ENCODE data around the gene PIGM.

Gene PIGM

DNA sequence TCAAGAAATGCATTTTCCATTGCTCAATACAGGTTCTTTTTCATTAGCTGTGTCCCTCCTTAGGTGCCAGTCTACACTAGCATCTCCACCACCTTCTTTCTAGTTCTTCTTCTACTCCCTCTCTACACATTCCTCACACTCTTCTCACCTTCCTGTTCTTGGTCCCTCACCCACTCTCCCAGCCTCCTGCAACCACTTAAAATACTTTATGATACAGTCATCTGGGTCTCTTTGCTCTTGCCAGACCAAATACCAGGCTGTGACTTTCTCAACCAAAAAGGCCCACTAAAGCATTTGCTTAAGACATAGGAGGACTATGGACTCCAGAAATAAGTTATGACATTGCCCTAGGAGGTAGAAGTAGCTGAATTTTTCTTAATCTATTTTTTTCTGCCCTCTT is 35.1 kb downstream of the PIGM start:
- Mint-ChIP-seq H3K4me1 (ENCODE audit: low read depth) (peaks cover 1% of the 10 kb centered on the region), H3K36me3 (ENCODE audit: low read depth) (no peaks in the 10 kb centered on the region), H3K9me3 (no peaks in the 10 kb centered on the region), H3K4me3 (no peak overlapping the region), H3K27ac (no peak overlapping the region), H3K27me3 (ENCODE audit: low read depth) (peaks cover 48% of the 10 kb centered on the region)

DNA sequence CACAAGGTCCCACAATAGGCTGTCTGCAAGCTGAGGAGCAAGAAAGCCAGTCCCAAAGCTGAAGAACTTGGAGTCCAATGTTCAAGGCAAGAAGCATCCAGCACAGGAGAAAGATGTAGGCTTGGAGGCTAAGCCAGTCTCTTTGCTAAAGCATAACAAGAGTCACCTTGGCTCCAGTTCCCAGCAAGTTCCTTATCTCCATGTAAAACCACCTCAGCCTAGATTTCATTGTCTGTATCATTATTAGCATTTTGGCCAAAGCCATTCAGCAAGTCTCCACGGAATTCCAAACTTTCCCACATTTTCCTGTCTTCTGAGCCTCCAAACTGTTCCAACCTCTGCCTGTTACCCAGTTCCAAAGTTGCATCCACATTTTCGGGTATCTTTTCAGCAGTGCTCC is 36.9 kb downstream of the PIGM start:
- H3K36me3 Mint-ChIP-seq (ENCODE audit: low read depth), result no peaks in the 10 kb centered on the region
- no peaks in the 10 kb centered on the region for H3K9me3 Mint-ChIP-seq
- H3K27ac Mint-ChIP-seq, result no peak overlapping the region
- H3K4me3 Mint-ChIP-seq, result no peak overlapping the region
- H3K4me1 Mint-ChIP-seq (ENCODE audit: low read depth), result peaks cover 7% of the 10 kb centered on the region
- peaks cover 45% of the 10 kb centered on the region for H3K27me3 Mint-ChIP-seq (ENCODE audit: low read depth)

GRCh38 chr1:159993911-159994310 is 37.9 kb downstream of the PIGM start:
- H3K27ac Mint-ChIP-seq, result no peak overlapping the region
- no peaks in the 10 kb centered on the region for H3K36me3 Mint-ChIP-seq (ENCODE audit: low read depth)
- no peaks in the 10 kb centered on the region for H3K9me3 Mint-ChIP-seq
- H3K4me3 Mint-ChIP-seq, result no peak overlapping the region
- peaks cover 40% of the 10 kb centered on the region for H3K27me3 Mint-ChIP-seq (ENCODE audit: low read depth)
- H3K4me1 Mint-ChIP-seq (ENCODE audit: low read depth), result peaks cover 7% of the 10 kb centered on the region

DNA sequence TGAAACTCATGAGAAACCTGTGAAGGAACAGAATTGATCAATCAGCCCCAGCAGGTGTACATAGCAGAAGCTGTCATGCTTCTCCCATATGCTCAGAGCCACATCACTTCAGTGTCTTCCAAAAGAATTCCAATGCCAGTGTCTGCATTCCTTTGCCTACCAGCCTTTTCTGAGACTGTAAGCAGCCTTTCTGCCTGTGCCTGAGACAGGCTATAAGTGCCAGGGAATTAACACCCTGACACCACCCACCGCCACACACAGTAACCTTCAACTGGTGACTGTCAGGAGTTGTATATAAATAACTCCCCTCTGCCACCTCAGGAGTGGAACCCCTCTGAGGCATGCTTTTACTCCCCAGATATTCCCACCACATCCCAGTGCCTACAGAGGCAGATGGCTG is 39.6 kb downstream of the PIGM start:
- Mint-ChIP-seq H3K36me3 (ENCODE audit: low read depth) (no peaks in the 10 kb centered on the region), H3K27me3 (ENCODE audit: low read depth) (peaks cover 28% of the 10 kb centered on the region), H3K4me3 (no peak overlapping the region), H3K9me3 (no peaks in the 10 kb centered on the region), H3K27ac (no peak overlapping the region), H3K4me1 (ENCODE audit: low read depth) (peaks cover 7% of the 10 kb centered on the region)

- no peaks in the 10 kb centered on the region for H3K9me3 Mint-ChIP-seq
- H3K27ac Mint-ChIP-seq, result no peak overlapping the region
- H3K27me3 Mint-ChIP-seq (ENCODE audit: low read depth), result peaks cover 25% of the 10 kb centered on the region
- peaks cover 7% of the 10 kb centered on the region for H3K4me1 Mint-ChIP-seq (ENCODE audit: low read depth)
- no peaks in the 10 kb centered on the region for H3K36me3 Mint-ChIP-seq (ENCODE audit: low read depth)
- no peak overlapping the region for H3K4me3 Mint-ChIP-seq
Measured at GRCh38 chr1:159991513-159991912, 40.3 kb downstream of the PIGM start.

- Mint-ChIP-seq H3K27me3 (ENCODE audit: low read depth) (peaks cover 14% of the 10 kb centered on the region), H3K4me1 (ENCODE audit: low read depth) (peaks cover 7% of the 10 kb centered on the region), H3K9me3 (no peaks in the 10 kb centered on the region), H3K4me3 (no peak overlapping the region), H3K36me3 (ENCODE audit: low read depth) (no peaks in the 10 kb centered on the region), H3K27ac (no peak overlapping the region)
Measured at GRCh38 chr1:159990005-159990404, 41.8 kb downstream of the PIGM start.

DNA sequence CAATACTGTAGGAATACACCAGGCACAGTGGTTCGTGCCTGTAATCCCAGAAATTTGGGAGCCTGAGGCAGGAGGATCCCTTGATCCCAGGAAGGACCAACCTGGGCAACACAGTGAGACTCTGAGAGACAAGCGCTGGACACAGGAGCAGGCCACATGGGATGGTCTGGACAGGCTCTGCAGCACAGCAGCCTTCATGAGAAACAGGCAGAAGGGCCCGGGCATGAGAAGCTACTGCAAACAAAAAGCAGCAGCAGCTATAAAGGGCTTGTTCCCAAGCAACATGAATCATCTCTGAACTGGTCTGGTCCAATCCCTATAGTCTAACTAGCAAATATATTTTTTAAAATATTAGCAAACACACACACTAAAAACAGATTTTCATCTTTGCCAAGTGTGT is 42.2 kb downstream of the PIGM start:
- Mint-ChIP-seq H3K4me1 (ENCODE audit: low read depth) (peaks cover 7% of the 10 kb centered on the region), H3K9me3 (no peaks in the 10 kb centered on the region), H3K27ac (no peak overlapping the region), H3K27me3 (ENCODE audit: low read depth) (peaks cover 17% of the 10 kb centered on the region), H3K4me3 (no peak overlapping the region), H3K36me3 (ENCODE audit: low read depth) (no peaks in the 10 kb centered on the region)

DNA sequence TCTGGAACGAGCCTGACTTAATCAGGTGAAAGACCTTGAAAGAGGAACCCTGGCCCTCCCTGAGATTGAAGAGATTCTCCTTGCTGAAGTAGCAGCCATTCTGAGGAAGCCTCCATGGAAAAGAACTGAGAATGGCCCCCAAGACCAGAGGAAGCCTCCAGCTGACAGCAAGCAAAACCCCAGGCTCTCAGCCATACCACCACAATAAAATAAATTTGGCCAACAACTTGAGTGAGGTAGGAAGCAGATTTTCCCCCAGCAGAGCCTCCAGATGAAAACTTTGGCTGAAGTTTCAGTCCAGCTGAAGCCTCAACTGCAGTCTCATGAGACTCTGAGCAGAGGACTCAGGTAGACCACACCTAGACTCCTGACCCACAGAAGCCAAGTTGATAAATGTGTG is 43.8 kb downstream of the PIGM start:
- no peaks in the 10 kb centered on the region for H3K36me3 Mint-ChIP-seq (ENCODE audit: low read depth)

DNA sequence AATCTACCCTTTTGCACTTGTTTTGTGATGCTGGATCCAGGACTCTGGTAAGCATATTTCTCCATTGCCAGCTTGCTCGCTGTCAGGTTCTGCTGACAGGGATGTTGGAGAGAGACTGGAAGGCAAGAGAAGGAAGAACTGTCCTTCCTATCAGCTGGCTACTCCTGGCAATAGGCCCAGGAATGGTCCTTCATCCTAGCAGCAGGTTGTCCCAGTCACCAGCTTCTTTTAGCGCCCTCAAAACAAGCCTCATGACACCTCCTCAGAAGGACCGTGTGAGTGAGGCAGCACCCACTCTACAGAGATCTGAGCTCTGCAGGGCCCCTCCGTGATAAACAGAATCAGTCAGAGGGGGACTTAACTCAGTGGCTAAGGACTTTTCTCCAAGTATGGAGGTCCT is 44.6 kb downstream of the PIGM start:
- Mint-ChIP-seq H3K9me3 (no peaks in the 10 kb centered on the region), H3K4me3 (no peak overlapping the region), H3K27me3 (ENCODE audit: low read depth) (peaks cover 12% of the 10 kb centered on the region), H3K4me1 (ENCODE audit: low read depth) (peaks cover 7% of the 10 kb centered on the region), H3K27ac (no peak overlapping the region), H3K36me3 (ENCODE audit: low read depth) (no peaks in the 10 kb centered on the region)

More for the DNA sequence above, 43.8 kb downstream of the PIGM start:
- H3K4me3 Mint-ChIP-seq, result no peak overlapping the region
- H3K27ac Mint-ChIP-seq, result no peak overlapping the region
- H3K9me3 Mint-ChIP-seq, result no peaks in the 10 kb centered on the region
- H3K27me3 Mint-ChIP-seq (ENCODE audit: low read depth), result peaks cover 12% of the 10 kb centered on the region
- peaks cover 7% of the 10 kb centered on the region for H3K4me1 Mint-ChIP-seq (ENCODE audit: low read depth)

- Mint-ChIP-seq H3K4me3 (no peak overlapping the region), H3K4me1 (ENCODE audit: low read depth) (peaks cover 4% of the 10 kb centered on the region), H3K36me3 (ENCODE audit: low read depth) (no peaks in the 10 kb centered on the region), H3K9me3 (no peaks in the 10 kb centered on the region), H3K27ac (no peak overlapping the region), H3K27me3 (ENCODE audit: low read depth) (peaks cover 15% of the 10 kb centered on the region)
Measured at GRCh38 chr1:159986531-159986930, 45.3 kb downstream of the PIGM start.

GRCh38 chr1:159986093-159986492 is 45.7 kb downstream of the PIGM start:
- Mint-ChIP-seq H3K4me1 (ENCODE audit: low read depth) (no peaks in the 10 kb centered on the region), H3K9me3 (no peaks in the 10 kb centered on the region), H3K36me3 (ENCODE audit: low read depth) (no peaks in the 10 kb centered on the region), H3K4me3 (no peak overlapping the region), H3K27ac (no peak overlapping the region), H3K27me3 (ENCODE audit: low read depth) (peaks cover 15% of the 10 kb centered on the region)

GRCh38 chr1:159985473-159985872 is 46.3 kb downstream of the PIGM start:
- no peaks in the 10 kb centered on the region for H3K4me1 Mint-ChIP-seq (ENCODE audit: low read depth)
- no peaks in the 10 kb centered on the region for H3K9me3 Mint-ChIP-seq
- H3K27me3 Mint-ChIP-seq (ENCODE audit: low read depth), result peaks cover 18% of the 10 kb centered on the region
- no peak overlapping the region for H3K4me3 Mint-ChIP-seq
- H3K27ac Mint-ChIP-seq, result no peak overlapping the region
- H3K36me3 Mint-ChIP-seq (ENCODE audit: low read depth), result no peaks in the 10 kb centered on the region

- Mint-ChIP-seq H3K4me3 (no peak overlapping the region), H3K4me1 (ENCODE audit: low read depth) (no peaks in the 10 kb centered on the region), H3K27me3 (ENCODE audit: low read depth) (peaks cover 29% of the 10 kb centered on the region), H3K36me3 (ENCODE audit: low read depth) (no peaks in the 10 kb centered on the region), H3K27ac (no peak overlapping the region), H3K9me3 (no peaks in the 10 kb centered on the region)
Measured at GRCh38 chr1:159983681-159984080, 48.1 kb downstream of the PIGM start.

DNA sequence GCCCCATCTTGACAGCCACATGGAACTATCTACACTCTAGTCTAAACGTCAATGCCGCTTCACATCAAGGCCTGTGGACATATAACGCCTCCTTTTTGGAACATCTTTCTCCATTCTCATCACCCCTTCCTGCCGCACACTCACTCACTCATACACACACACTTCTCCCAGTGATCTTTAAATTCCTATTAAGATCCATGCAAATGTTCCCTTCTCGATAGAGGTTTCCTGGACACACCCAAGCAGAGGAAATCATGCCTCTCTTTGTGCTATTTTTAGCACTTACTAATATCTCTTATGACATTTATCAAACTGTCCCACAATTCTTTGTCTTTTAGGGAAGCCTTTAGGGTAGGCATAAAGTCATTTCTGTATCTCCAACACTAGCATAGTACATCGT is 49.5 kb downstream of the PIGM start:
- Mint-ChIP-seq H3K9me3 (no peaks in the 10 kb centered on the region), H3K4me3 (no peak overlapping the region), H3K4me1 (ENCODE audit: low read depth) (no peaks in the 10 kb centered on the region), H3K27me3 (ENCODE audit: low read depth) (peaks cover 33% of the 10 kb centered on the region), H3K36me3 (ENCODE audit: low read depth) (no peaks in the 10 kb centered on the region), H3K27ac (no peak overlapping the region)

DNA sequence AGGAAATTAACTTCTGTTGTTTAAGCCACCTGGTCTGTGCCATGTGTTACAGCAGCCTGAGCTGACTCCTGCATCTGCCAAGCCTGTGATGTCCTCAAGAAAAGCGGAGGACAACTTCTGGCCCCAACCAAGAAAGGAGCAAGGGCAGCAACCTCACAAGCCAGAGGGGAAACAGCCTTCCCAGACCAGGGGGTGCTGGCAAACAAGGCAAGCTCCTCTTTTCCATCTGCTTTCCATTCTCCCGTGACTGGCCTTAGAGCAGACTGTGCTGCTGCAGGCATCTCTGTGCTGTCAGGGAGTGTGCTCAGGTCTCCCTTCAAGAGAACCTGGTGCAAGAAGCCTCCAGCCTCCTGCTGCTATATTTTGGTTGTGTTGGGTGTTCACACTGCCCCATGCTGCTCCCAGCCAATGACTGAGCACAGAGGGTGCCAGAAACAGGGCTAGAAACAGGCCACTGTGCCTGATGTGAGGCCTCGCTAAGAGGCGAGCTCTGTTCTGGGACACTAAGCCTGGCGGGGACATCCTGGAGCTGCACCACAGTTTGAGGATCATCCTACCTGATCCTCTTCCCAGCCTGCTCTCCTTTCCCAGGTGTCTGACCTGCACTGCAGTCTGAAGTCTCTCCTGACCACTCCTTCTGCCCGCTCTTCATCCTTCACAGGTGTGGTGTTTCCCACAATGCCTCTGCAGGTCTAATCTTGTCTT is 50.3 kb downstream of the PIGM start:
- Mint-ChIP-seq H3K27ac (no peak overlapping the region), H3K27me3 (ENCODE audit: low read depth) (peaks cover 40% of the 10 kb centered on the region), H3K36me3 (ENCODE audit: low read depth) (no peaks in the 10 kb centered on the region), H3K4me1 (ENCODE audit: low read depth) (no peaks in the 10 kb centered on the region), H3K9me3 (no peaks in the 10 kb centered on the region), H3K4me3 (no peak overlapping the region)

DNA sequence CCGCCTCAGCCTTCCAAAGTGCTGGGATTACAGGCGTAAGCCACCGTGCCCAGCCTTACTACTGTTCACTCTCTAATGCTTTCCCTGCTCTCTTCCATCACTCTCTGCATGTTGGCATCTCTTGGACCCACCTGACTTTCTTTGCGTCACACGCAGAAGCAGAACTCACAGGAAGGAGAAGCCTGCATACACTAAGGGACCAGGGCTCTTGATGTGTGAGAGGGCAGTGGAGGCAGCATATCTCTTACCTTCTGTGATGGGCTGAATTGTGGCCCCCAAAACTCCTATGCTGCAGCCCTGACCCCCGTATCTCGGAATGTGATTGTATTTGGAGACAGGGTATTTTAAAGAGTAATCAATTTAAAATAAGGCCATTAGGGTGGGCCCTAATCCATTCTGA is 51.0 kb downstream of the PIGM start:
- Mint-ChIP-seq H3K36me3 (ENCODE audit: low read depth) (no peaks in the 10 kb centered on the region), H3K27me3 (ENCODE audit: low read depth) (peaks cover 41% of the 10 kb centered on the region), H3K4me3 (no peak overlapping the region), H3K9me3 (no peaks in the 10 kb centered on the region), H3K4me1 (ENCODE audit: low read depth) (no peaks in the 10 kb centered on the region), H3K27ac (no peak overlapping the region)
